HepG2 (cell line): ENCODE results near the gene BARX2. TPM values are rescaled to one million over a fixed set of nuclear protein-coding genes. Genes with fewer than 3 reads are reported as not detected.

Source experiments
- ATAC-seq: fragments of 200-7000 bp; cut with Tn5 transposase; 3 replicates; pipeline ENCODE4 v1.9.1; 2020; ENCODE audit warnings: mild to moderate bottlenecking, moderate library complexity
- BruUV-seq: library from RNA; stranded (reverse); fragments of 400-500 nt; replicated peaks from 2 replicates; lab custom pipeline; 2021; lab: Mats Ljungman, UMichigan
- CTCF ChIA-PET: fragments of 300-600 bp; formaldehyde crosslinking; extraction: SDS; loops from one replicate; lab custom pipeline; 2021; ENCODE audit warnings: low total read pairs, inconsistent platforms, low intra/inter-chr PET ratio; lab: Yijun Ruan, JAX
- POLR2A ChIA-PET: fragments of 350-600 bp; sonication (Branson Sonifier 250); formaldehyde crosslinking; loops from one replicate; lab custom pipeline; 2020; ENCODE audit warnings: antibody characterized with exemption, inconsistent platforms; lab: Yijun Ruan, JAX
- DNase-seq: peaks from one replicate; pipeline ENCODE4 v3.0.0-alpha.2; 2015; ENCODE audit warnings: low spot score
- FAIRE-seq: peaks from 3 replicates; lab custom pipeline; 2011; peaks lifted over from hg19 to GRCh38; lab: Jason Lieb, UNC
- H2AFZ ChIP-seq: one replicate; pipeline ENCODE4 v1.6.1; 2011; ENCODE audit warnings: low read length, inconsistent platforms
- H3K27ac ChIP-seq: fragments of 300-600 bp; 3 replicates; pipeline ENCODE4 v1.8.0; 2011; ENCODE audit warnings: mixed run types, mild to moderate bottlenecking, mixed read lengths, low read length, inconsistent platforms; ENCODE audit not compliant: insufficient read depth; ENCODE audit errors: extremely low read length
- H3K27me3 ChIP-seq, 2 experiments: fragments of 200-600 bp in 1 of 2; 2 replicates in 1 of 2; 3 replicates in 1 of 2; pipeline versions ENCODE4 v1.6.0 to v1.8.0; 2011; ENCODE audit warnings: low read length in 2 of 2, mild to moderate bottlenecking in 2 of 2, moderate library complexity in 2 of 2, inconsistent platforms in 1 of 2; ENCODE audit not compliant: insufficient read depth in 2 of 2, control insufficient read depth in 1 of 2
- H3K36me3 ChIP-seq, 2 experiments: fragments of 200-600 bp in 1 of 2; replicated peaks in 1 of 2; 2 replicates in 1 of 2; 3 replicates in 1 of 2; pipeline versions ENCODE4 v1.5.1 to v1.8.0; 2011; ENCODE audit warnings: low read length in 2 of 2, inconsistent platforms in 1 of 2; ENCODE audit not compliant: insufficient read depth in 2 of 2, control insufficient read depth in 1 of 2
- H3K4me1 ChIP-seq: 2 replicates; pipeline ENCODE4 v1.5.1; 2012; ENCODE audit warnings: low read length, inconsistent platforms; ENCODE audit not compliant: insufficient read depth
- H3K4me2 ChIP-seq: 2 replicates; pipeline ENCODE4 v1.6.0; 2011; ENCODE audit warnings: low read depth, low read length, inconsistent platforms
- H3K4me3 ChIP-seq, 3 experiments: fragments of 200-600 bp in 1 of 3; sonication (generic), shearing (Covaris generic) in 1 of 3; replicated peaks in 1 of 3; 2 replicates each; pipeline ENCODE4 v1.5.1; 2011 to 2016; ENCODE audit warnings: low read length in 3 of 3, inconsistent platforms in 2 of 3, low read depth in 2 of 3, mild to moderate bottlenecking in 2 of 3, control low read depth in 1 of 3, mixed read lengths in 1 of 3; ENCODE audit not compliant: insufficient read depth in 1 of 3
- H3K79me2 ChIP-seq: one replicate; pipeline ENCODE4 v1.6.1; 2011; ENCODE audit warnings: low read length, inconsistent platforms; ENCODE audit not compliant: insufficient read depth
- H3K9ac ChIP-seq: 2 replicates; pipeline ENCODE4 v1.6.0; 2011; ENCODE audit warnings: mild to moderate bottlenecking, low read depth, low read length, inconsistent platforms; ENCODE audit not compliant: insufficient read depth
- H3K9me3 ChIP-seq: 2 replicates; pipeline ENCODE4 v1.5.1; 2012; ENCODE audit warnings: mild to moderate bottlenecking, low read length
- H4K20me1 ChIP-seq: 2 replicates; pipeline ENCODE4 v1.6.0; 2011; ENCODE audit warnings: inconsistent platforms, mild to moderate bottlenecking, low read length, moderate library complexity; ENCODE audit not compliant: insufficient read depth
- JUND ChIP-seq: sonication (generic); formaldehyde crosslinking; IDR thresholded peaks from 2 replicates; pipeline ENCODE4 v1.8.0; 2022; ENCODE audit warnings: mild to moderate bottlenecking, missing genetic modification reagents
- MAFF ChIP-seq: IDR thresholded peaks from 2 replicates; pipeline ENCODE4 v1.6.1; 2011; ENCODE audit warnings: low read depth, low read length, improper control_type of control experiment
- MAFK ChIP-seq, 2 experiments: IDR thresholded peaks in 1 of 2; conservative IDR thresholded peaks in 1 of 2; 2 replicates each; pipeline ENCODE4 v1.6.1; 2011; ENCODE audit warnings: improper control_type of control experiment in 2 of 2, low read length in 2 of 2
- PHF20 ChIP-seq: sonication (generic); formaldehyde crosslinking; IDR thresholded peaks from 2 replicates; pipeline ENCODE4 v1.5.0; 2020; ENCODE audit warnings: mild to moderate bottlenecking, missing genetic modification reagents
- RORA ChIP-seq: sonication (generic); formaldehyde crosslinking; IDR thresholded peaks from 2 replicates; pipeline ENCODE4 v1.5.0; 2020; ENCODE audit warnings: mild to moderate bottlenecking, missing genetic modification reagents, moderate library complexity
- ZFP41 ChIP-seq: sonication (generic); formaldehyde crosslinking; IDR thresholded peaks from 2 replicates; pipeline ENCODE4 v1.4.0; 2020; ENCODE audit warnings: mild to moderate bottlenecking, missing genetic modification reagents, borderline replicate concordance
- ZNF513 ChIP-seq: sonication (generic); formaldehyde crosslinking; conservative IDR thresholded peaks from 2 replicates; pipeline ENCODE4 v1.5.0; 2020; ENCODE audit warnings: missing genetic modification reagents
- ZNF577 ChIP-seq: sonication (generic); formaldehyde crosslinking; IDR thresholded peaks from 2 replicates; pipeline ENCODE4 v1.4.0; 2020; ENCODE audit warnings: mild to moderate bottlenecking, low read depth, missing genetic modification reagents, borderline replicate concordance
- ZNF639 ChIP-seq: conservative IDR thresholded peaks from 2 replicates; pipeline ENCODE4 v1.6.1; 2018; ENCODE audit warnings: missing genetic modification reagents
- ZNF878 ChIP-seq: sonication (generic); formaldehyde crosslinking; IDR thresholded peaks from 2 replicates; pipeline ENCODE4 v1.8.1; 2023; ENCODE audit warnings: mild to moderate bottlenecking, missing genetic modification reagents, moderate library complexity
- WGBS: methylation state at CpG from one replicate; pipeline ENCODE4 v1.1.6; 2017; ENCODE audit warnings: low lambda C conversion rate; 5-methylcytosine and 5-hydroxymethylcytosine counted together
- in situ Hi-C: cut with HindIII; loops from 2 replicates; pipeline ENCODE4 v1.10.0; 2017; ENCODE audit warnings: low pct_unique_long_range_greater_than_20kb; ENCODE audit not compliant: extremely low pct_ligation_motif_present
- intact Hi-C: fragments of 100-400 bp; cut with micrococcal nuclease; formaldehyde crosslinking; loops from one replicate; pipeline ENCODE4 v1.10.0; 2022; ENCODE audit not compliant: unreplicated experiment
- polyA plus RNA-seq, 8 experiments: library from polyadenylated mRNA; depleted of rRNA in 3 of 8; stranded (reverse) in 7 of 8; unstranded in 1 of 8; fragments of >200 nt; fragmentation: Illumina TruSeq in 4 of 8; extraction: Trizol in 4 of 8; gene quantifications; 2 replicates each; pipeline versions ENCODE4 v1.2.1 to v1.2.3, GENCODE V29; 2011 to 2016; ENCODE audit warnings: low read depth in 4 of 8, missing spikeins in 1 of 8, mixed read lengths in 1 of 8; ENCODE audit not compliant: insufficient read depth in 1 of 8
- total RNA-seq, 5 experiments: library from RNA; depleted of rRNA; stranded (reverse); fragments of >200 nt; fragmentation: Illumina TruSeq; extraction: Trizol; gene quantifications; 2 replicates each; pipeline ENCODE4 v1.2.3, GENCODE V29; 2016; ENCODE audit warnings: low read depth in 1 of 5

The BARX2 gene
- total and polyA plus RNA-seq, 2 of the 13 experiments (the other 11 are each of a cell fraction or from before 2014, with no cell fraction given) = not detected

- CTCF ChIA-PET = interaction anchor here (1.6 kb wide), 1 partner anchor 31 kb away, joined by 4 read pairs; no protein-coding TSS in a partner anchor
- Histone ChIP-seq H3K27ac (no peak overlapping the region), H3K9me3 (no peaks in the 10 kb centered on the region), H3K4me3 (no peak overlapping the region), H3K4me2 (no peak overlapping the region), H3K4me1 (peaks cover 26% of the 10 kb centered on the region), H4K20me1 (no peaks in the 10 kb centered on the region), H3K79me2 (no peaks in the 10 kb centered on the region), H3K27me3 (peaks cover 1 to 34% of the 10 kb centered on the region in 2 experiments; a peak in 2 of 5 replicates), H3K36me3 (no peaks in the 10 kb centered on the region), H3K9ac (no peak overlapping the region), H2AFZ (no peak overlapping the region)
- POLR2A ChIA-PET = no interaction called here
- DNase-seq = peak; percentile 3
- 0% methylated on average over 3 of the region's 3 CpGs for WGBS
- no peak for ATAC-seq
- in situ Hi-C loops (no loop called here), intact Hi-C loops (no loop called here)
- TF ChIP-seq MAFF (peak; percentile 77), MAFK (conservative IDR thresholded peaks at IDR 0.05 in 1 of 2, IDR thresholded peaks at IDR 0.05 in 1 of 2; ENCODE audit: low read length in 2 of 2) (peak; percentile 79 to 81), RORA (CRISPR knock-in tag) (no peak)
- no peak for FAIRE-seq
- no TSS peak for BruUV-seq
Measured at GRCh38 chr11:129394709-129395108, 19.1 kb downstream of the BARX2 start.

- whole genome bisulfite sequencing = 10% methylated on average over 9 of the region's 9 CpGs
- no peak overlapping the region for H3K9ac ChIP-seq
- H3K36me3 ChIP-seq = no peaks in the 10 kb centered on the region
- H3K4me1 ChIP-seq = peaks cover 26% of the 10 kb centered on the region
- H3K9me3 ChIP-seq = no peaks in the 10 kb centered on the region
- no peaks in the 10 kb centered on the region for H4K20me1 ChIP-seq
- H3K79me2 ChIP-seq = no peaks in the 10 kb centered on the region
- FAIRE-seq (no peak), ATAC-seq (no peak), DNase-seq (no peak)
- intact Hi-C loops (no loop called here), in situ Hi-C loops (no loop called here)
- no peak overlapping the region for H3K4me3 ChIP-seq
- H3K4me2 ChIP-seq = no peak overlapping the region
- BruUV-seq = no TSS peak
- peaks cover 1 to 34% of the 10 kb centered on the region in 2 experiments; a peak in 2 of 5 replicates for H3K27me3 ChIP-seq
- no peak overlapping the region for H3K27ac ChIP-seq
- POLR2A ChIA-PET = no interaction called here
- no peak overlapping the region for H2AFZ ChIP-seq
- CTCF ChIA-PET = interaction anchor here (1.6 kb wide), 1 partner anchor 31 kb away, joined by 4 read pairs; no protein-coding TSS in a partner anchor
- TF ChIP-seq ZFP41 (CRISPR knock-in tag) (no peak), ZNF513 (CRISPR knock-in tag) (no peak), ZNF639 (CRISPR knock-in tag) (no peak), ZNF878 (CRISPR knock-in tag) (no peak), JUND (CRISPR knock-in tag) (no peak), PHF20 (CRISPR knock-in tag) (no peak), ZNF577 (no peak)
Measured at GRCh38 chr11:129395432-129395831, 19.8 kb downstream of the BARX2 start.
